ENCODE results near the gene TRPM2. TPM values are rescaled to one million over a fixed set of nuclear protein-coding genes. Genes with fewer than 3 reads are reported as not detected.

Gene TRPM2
- total RNA-seq, 2 donors from 2014 or later = 1.6 to 2.7 TPM

- TF ChIP-seq POLR2A (IDR thresholded peaks at IDR 0.05) (no peak), POLR2AphosphoS5 (IDR thresholded peaks at IDR 0.05) (no peak), CTCF (IDR thresholded peaks at IDR 0.05) (no peak)
- Histone ChIP-seq H3K4me1 (replicated peaks) (no peaks in the 10 kb centered on the region), H3K36me3 (no peaks in the 10 kb centered on the region), H3K9me3 (no peaks in the 10 kb centered on the region), H3K27ac (no peak overlapping the region), H3K27me3 (replicated peaks; ENCODE audit: insufficient read depth) (peaks cover 3% of the 10 kb centered on the region), H3K4me3 (no peak overlapping the region)
- no peak for DNase-seq (ENCODE audit: low spot score)
- WGBS = 77% methylated on average over 14 of the region's 14 CpGs
- intact Hi-C loops (cut with DNase I) = no loop called here
Observed at GRCh38 chr21:44450402-44450801, 97.0 kb downstream of the TRPM2 start.

GRCh38 chr21:44450999-44451398, 97.6 kb downstream of the TRPM2 start:
- DNase-seq (ENCODE audit: low spot score) = no peak
- Histone ChIP-seq H3K27me3 (replicated peaks; ENCODE audit: insufficient read depth) (peaks cover 3% of the 10 kb centered on the region), H3K4me1 (replicated peaks) (no peaks in the 10 kb centered on the region), H3K27ac (no peak overlapping the region), H3K4me3 (no peak overlapping the region), H3K9me3 (no peaks in the 10 kb centered on the region), H3K36me3 (no peaks in the 10 kb centered on the region)
- no peak for TF ChIP-seq POLR2AphosphoS5 (IDR thresholded peaks at IDR 0.05)
- no peak for TF ChIP-seq POLR2A (IDR thresholded peaks at IDR 0.05)
- TF ChIP-seq CTCF (IDR thresholded peaks at IDR 0.05) = no peak
- 78% methylated on average over 14 of the region's 14 CpGs for WGBS
- intact Hi-C loops (cut with DNase I) = no loop called here

DNA sequence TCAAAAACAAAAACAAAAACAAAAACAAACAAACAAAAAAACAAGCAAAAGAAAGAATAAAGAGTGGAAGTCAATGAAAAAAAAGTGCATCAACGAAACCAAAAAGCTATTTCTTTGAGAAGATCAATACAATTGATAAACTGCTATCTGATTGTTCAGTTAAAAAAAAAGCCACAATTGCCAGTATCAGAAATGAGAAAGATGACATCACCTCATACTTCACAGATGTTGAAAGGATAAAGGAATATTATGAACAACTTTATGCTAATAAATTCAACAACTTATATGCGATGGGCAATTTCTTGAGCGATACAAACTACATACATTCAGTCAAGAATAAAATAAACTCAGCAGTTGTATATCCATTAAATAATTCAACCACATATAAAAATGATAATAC, 99.7 kb downstream of the TRPM2 start:
- Histone ChIP-seq H3K4me1 (replicated peaks) (no peaks in the 10 kb centered on the region), H3K27me3 (replicated peaks; ENCODE audit: insufficient read depth) (peaks cover 3% of the 10 kb centered on the region), H3K36me3 (no peaks in the 10 kb centered on the region), H3K4me3 (no peak overlapping the region), H3K27ac (no peak overlapping the region), H3K9me3 (no peaks in the 10 kb centered on the region)
- TF ChIP-seq POLR2A (IDR thresholded peaks at IDR 0.05) (no peak), CTCF (IDR thresholded peaks at IDR 0.05) (no peak), POLR2AphosphoS5 (IDR thresholded peaks at IDR 0.05) (no peak)
- intact Hi-C loops (cut with DNase I) = no loop called here
- no peak for DNase-seq (ENCODE audit: low spot score)
- 95% methylated on average over 3 of the region's 3 CpGs for WGBS

- 85% methylated on average over 5 of the region's 5 CpGs for WGBS
- H3K36me3 ChIP-seq = no peaks in the 10 kb centered on the region
- TF ChIP-seq CTCF (IDR thresholded peaks at IDR 0.05) (no peak), POLR2AphosphoS5 (IDR thresholded peaks at IDR 0.05) (no peak), POLR2A (IDR thresholded peaks at IDR 0.05) (no peak)
- no peak for DNase-seq (ENCODE audit: low spot score)
- no peaks in the 10 kb centered on the region for H3K4me1 ChIP-seq (replicated peaks)
- no peak overlapping the region for H3K4me3 ChIP-seq
- intact Hi-C loops (cut with DNase I) = no loop called here
- H3K27me3 ChIP-seq (replicated peaks; ENCODE audit: insufficient read depth) = peaks cover 3% of the 10 kb centered on the region
- H3K9me3 ChIP-seq = no peaks in the 10 kb centered on the region
- H3K27ac ChIP-seq = no peak overlapping the region
Observed at GRCh38 chr21:44454058-44454457, 100.6 kb downstream of the TRPM2 start.

DNA sequence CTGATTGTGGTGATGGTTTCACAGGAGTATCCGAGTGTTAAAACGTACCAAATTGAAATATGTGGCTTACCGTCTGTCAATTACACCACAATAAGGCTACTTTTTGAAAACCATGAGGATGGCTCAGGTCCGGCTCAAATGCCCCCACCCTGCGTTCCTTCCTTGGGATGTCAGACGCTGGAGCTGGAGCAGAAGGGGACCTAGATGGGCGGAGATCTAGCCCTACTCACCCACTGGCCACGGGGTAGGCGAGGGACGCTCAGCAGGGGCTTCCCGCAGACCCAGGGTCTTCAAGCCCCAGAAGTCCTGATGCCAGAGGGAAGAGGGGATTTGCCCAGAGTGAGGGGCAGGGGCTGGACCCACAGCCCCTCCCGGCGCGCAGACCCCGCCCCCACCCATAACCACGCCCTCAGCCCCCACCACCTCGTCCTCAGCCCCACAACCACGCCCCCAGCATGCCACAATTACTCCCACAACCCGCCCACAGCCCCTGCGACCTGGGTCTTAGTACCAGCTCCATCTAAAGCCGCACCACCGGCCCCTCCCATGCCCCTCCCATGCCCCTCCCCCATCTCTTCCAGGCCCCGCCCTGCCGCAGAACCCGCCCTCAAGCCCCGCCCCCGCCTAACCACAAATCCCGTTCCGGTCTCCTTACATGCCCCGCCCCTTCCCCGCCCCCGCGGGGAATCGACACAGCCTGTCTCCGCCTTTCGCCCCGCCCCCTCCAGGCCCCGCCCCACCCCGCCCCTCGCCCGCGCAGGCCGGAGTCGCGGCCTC, 101.5 kb downstream of the TRPM2 start, which contains the start of gene LRRC3:
Gene LRRC3, plus strand, starts transcription at position 764 of the 777 bp plus-strand sequence. CDS start 1,135 bp downstream, outside the sequence.
- Histone ChIP-seq H3K27me3 (replicated peaks; ENCODE audit: insufficient read depth) (no peaks in the 10 kb centered on the region), H3K36me3 (no peaks in the 10 kb centered on the region), H3K9me3 (no peaks in the 10 kb centered on the region), H3K4me1 (replicated peaks) (no peaks in the 10 kb centered on the region), H3K4me3 (peak within 1 kb of the TSS; percentile 62 to 79), H3K27ac (peak within 1 kb of the TSS in 1 of 2 donors; percentile 11)
- intact Hi-C loops (cut with DNase I) = no loop called here
- peak; percentile 79 for DNase-seq (ENCODE audit: low spot score)
- 5% methylated on average over 41 of the region's 45 CpGs for WGBS
- TF ChIP-seq POLR2AphosphoS5 (IDR thresholded peaks at IDR 0.05) = no peak
- no peak for TF ChIP-seq POLR2A (IDR thresholded peaks at IDR 0.05)
- TF ChIP-seq CTCF (IDR thresholded peaks at IDR 0.05) = no peak

Measured in prostate gland (tissue), 2 donors.